IMR-90 (cell line): Measurements from ENCODE around the gene FKBP10. TPM values are rescaled to one million over a fixed set of nuclear protein-coding genes. Genes with fewer than 3 reads are reported as not detected.

Experiments used
- CEBPB ChIP-seq: IDR thresholded peaks from 2 replicates; pipeline ENCODE4 v1.6.1; 2012; ENCODE audit warnings: low read depth, low read length, improper control_type of control experiment
- CHD1 ChIP-seq: IDR thresholded peaks from 2 replicates; pipeline ENCODE4 v1.6.1; 2012; ENCODE audit warnings: low read depth, low read length, improper control_type of control experiment
- CTCF ChIP-seq: conservative IDR thresholded peaks from 2 replicates; pipeline ENCODE4 v1.5.1; 2012; ENCODE audit warnings: mild to moderate bottlenecking, low read depth, low read length, improper control_type of control experiment
- MAZ ChIP-seq: IDR thresholded peaks from 2 replicates; pipeline ENCODE4 v1.6.1; 2012; ENCODE audit warnings: low read depth, mild to moderate bottlenecking, low read length, improper control_type of control experiment, moderate library complexity, borderline replicate concordance
- MXI1 ChIP-seq: IDR thresholded peaks from 2 replicates; pipeline ENCODE4 v1.6.1; 2012; ENCODE audit warnings: low read depth, mild to moderate bottlenecking, low read length, moderate library complexity, borderline replicate concordance
- NFE2L2 ChIP-seq: fragments of 150-350 bp; IDR thresholded peaks from 2 replicates; pipeline ENCODE4 v1.6.1; 2016; ENCODE audit warnings: low read depth, mild to moderate bottlenecking, low read length
- polyA plus RNA-seq, 3 experiments: library from polyadenylated mRNA; depleted of rRNA; stranded (reverse); fragments of >200 nt; gene quantifications; 2 replicates each; pipeline ENCODE4 v1.2.3, GENCODE V29; 2012; ENCODE audit warnings: low replicate concordance in 1 of 3
- total RNA-seq: library from RNA; depleted of rRNA; stranded (reverse); fragments of >200 nt; gene quantifications from 2 replicates; pipeline ENCODE4 v1.2.3, GENCODE V29; 2012

FKBP10 gene
- total and polyA plus RNA-seq, 2 of the 4 experiments (the other 2 are of a cell fraction), result 170 to 984 TPM

- TF ChIP-seq CTCF (no peak), CEBPB (no peak), MAZ (no peak), CHD1 (no peak), MXI1 (no peak), NFE2L2 (no peak)
Observed at GRCh38 chr17:41781404-41782110, 31.2 kb upstream of the FKBP10 start (continued).
